HK-2 (cell line): ENCODE data around the gene LRPAP1.
"Not testable (repeated sequence)": the region's sequence is repeated elsewhere in the genome, so short reads cannot be mapped to it uniquely, and the experiment has no call there.

Experiments
- DNase-seq: peaks from one replicate; pipeline ENCODE4 v3.0.0-alpha.2; 2018; ENCODE audit not compliant: unreplicated experiment

LRPAP1 gene, protein sequence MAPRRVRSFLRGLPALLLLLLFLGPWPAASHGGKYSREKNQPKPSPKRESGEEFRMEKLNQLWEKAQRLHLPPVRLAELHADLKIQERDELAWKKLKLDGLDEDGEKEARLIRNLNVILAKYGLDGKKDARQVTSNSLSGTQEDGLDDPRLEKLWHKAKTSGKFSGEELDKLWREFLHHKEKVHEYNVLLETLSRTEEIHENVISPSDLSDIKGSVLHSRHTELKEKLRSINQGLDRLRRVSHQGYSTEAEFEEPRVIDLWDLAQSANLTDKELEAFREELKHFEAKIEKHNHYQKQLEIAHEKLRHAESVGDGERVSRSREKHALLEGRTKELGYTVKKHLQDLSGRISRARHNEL

GRCh38 chr4:3531879-3532750, at the start of gene LRPAP1:
Gene LRPAP1, minus strand, starts transcription at chr4:3532422. Its CDS starts 10 bp downstream, at chr4:3532412.
- DNase-seq: peak; percentile 94

DNA sequence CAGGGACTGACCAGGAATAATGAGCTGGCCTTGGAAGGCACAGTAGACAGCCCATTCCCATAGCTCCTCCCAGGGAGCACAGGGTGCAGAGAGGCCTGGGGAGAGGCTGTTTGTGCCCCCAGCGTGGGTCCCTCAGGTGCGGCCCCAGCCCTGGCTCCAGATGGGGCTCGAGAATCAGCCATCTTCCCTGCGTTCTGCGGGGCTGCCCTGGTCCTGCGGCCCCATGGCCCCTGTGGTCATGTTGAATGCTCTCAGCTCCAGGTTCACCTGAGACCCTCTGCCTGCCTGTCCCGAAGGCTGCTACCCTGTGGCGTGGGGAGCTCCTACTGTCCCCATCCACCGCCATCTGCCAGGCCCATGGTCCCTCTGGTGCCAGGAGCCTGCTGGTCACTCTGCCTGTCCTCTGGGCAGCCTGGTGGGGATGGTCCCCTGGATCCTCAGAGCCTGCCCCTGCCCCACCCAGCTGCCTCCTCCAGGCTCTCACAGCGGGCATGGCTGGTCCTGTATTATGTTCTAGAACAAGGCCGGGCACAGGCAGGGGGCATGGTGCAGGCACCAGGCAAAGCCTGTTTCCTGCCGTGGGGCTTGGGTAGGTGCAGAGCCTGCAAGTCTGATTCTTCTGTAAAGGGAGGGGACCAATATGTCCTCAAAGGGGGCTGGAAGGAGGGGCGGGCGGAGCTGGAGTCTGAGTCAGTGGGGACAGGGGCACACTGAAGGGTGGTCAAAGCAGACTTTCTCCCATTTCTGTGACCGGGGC, 49.3 kb upstream of the LRPAP1 start:
- DNase-seq: not testable (repeated sequence)

GRCh38 chr4:3580859-3581258, 48.6 kb upstream of the LRPAP1 start:
- DNase-seq: not testable (repeated sequence)

DNA sequence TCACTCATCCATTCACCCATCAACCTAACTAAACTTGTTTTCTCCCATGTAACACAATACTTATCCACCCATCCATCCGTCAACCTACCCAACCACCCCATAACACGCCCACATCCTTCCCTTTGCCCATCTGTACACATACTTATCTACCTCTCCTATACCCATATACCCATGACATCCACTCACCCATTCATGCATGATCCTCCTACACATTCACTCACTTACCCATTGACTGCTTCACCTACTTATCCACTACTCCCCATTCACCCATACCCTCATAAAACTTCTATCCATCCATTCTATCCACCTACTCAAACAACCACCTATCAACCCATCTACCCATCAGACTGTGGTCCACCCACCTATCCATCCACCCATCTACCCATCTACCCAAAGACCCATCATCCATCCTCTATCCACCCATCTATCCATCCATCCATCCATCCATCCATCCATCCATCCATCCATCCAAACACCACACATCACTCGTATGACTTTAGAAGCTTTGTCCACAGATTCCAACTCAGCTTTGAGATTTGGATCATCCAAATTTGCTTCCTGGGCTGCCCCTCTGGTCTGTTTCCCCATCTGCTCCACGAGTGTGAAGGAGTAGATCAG, 46.4 kb upstream of the LRPAP1 start:
- not testable (repeated sequence) for DNase-seq

DNA sequence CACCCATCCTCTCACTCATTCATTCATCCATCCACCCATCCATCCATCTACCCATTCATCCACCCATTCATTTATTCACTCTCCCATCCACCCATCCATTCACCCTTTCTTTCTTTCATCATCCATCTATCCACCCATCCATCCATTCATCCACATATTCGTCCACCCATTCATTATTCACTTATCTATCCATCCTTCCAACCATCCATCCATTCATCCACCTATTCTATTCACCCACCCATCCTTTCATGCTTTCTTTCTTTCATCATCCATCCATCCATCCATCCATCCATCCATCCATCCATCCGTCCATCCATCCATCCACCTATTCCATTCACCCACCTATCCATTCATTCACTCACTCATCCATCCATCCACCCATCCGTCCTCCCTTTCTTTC, 45.8 kb upstream of the LRPAP1 start:
- not testable (repeated sequence) for DNase-seq

- not testable (repeated sequence) for DNase-seq
Observed at GRCh38 chr4:3577208-3577892, 45.1 kb upstream of the LRPAP1 start.

DNA sequence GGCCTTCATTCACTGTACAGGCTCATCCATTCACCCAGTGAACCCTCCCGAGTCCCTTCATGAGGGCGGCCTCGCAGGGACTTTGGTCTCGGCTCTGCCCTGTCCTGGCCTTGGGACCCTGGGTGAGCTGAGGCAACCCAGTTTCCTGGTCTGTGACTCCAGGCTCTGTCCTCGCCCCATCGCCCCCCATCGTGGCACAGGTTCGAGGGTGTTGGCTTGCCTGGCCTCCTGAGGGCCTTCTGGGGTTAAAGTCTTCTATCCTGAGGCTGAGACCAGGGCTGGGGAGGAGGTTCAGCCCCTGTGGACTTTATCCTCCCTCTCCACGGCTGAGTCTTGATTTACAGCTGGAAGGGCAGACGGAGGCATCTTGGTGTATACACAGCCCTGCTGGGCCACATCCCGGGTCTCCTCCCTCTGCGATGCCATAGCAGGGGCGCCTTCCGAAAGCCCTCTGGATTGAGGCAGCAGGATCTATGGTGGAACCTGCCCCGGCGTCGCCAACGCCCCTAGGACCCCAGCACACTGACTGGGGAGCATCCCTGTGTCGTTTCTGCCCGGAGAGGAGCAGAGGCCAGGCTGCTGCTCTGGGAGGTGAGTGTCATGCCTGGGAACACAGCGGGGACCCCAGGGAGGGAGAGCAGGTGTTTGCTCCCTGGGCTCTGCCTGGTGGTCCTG, 44.4 kb upstream of the LRPAP1 start:
- DNase-seq: not testable (repeated sequence)

DNA sequence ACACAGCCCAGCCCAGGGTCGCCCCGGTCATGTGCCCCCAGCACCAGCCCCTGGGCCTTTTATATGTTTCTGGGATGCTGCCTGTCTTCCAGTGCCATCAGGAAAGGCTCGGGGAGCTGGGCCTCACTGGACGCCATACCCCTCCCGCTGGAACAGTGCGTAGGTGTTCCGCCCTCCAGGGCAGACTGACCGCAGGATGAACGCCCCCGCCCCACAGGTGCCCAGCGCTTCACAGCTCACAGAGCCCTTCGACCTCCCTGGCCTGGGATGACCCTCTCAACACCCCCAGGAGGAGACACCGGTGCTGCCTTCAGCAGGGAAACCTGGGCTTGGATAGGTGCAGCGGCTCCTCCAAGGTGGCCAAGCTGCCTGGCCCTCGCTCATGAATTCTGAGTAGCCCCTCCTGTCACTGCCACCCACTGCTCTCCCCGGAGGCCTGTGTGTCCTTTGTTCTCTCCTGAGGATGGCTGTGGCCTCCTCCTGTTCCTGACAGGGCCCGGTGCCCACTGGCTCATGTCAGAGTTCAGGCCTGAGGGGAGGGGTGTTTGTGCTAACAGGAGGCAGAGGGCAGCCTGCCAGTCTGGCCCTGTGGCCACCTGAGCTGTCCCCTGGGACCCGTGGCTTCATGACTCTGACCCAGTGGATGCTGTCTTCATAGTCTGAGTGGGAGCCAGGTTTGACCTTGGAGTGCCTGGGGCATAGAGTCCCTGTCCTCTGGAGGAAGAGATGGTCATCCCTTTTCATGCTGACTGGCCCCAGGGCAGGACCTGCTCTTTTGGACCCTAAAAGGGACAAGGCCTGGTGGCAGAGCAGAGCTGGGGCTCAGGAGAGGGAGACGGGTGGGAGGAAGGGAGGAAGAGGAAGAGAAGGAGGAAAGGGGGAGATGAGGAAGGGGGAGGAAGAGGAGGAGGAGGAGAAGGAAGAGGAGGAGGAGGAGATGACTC, 43.5 kb upstream of the LRPAP1 start:
- not testable (repeated sequence) for DNase-seq

DNA sequence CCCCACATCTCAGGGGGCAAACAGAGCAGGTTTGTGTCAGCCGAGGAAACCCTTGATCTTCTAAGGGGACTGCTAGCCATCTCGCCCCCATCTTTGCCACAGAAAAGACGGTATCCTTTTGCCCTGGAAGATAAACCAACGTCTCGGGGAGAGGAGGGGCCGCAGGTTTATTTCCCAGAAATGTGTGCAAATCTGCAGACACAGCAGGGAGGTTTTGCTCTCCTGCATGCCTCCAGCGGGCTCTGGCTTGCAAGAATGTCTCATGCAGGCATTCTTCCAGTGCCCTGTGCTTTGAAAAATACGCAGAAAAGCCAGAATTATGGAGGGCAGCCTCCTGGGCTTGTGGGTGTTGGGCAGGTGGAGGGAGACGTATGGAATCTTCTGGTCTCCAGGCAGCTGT, 42.6 kb upstream of the LRPAP1 start:
- DNase-seq: not testable (repeated sequence)

DNA sequence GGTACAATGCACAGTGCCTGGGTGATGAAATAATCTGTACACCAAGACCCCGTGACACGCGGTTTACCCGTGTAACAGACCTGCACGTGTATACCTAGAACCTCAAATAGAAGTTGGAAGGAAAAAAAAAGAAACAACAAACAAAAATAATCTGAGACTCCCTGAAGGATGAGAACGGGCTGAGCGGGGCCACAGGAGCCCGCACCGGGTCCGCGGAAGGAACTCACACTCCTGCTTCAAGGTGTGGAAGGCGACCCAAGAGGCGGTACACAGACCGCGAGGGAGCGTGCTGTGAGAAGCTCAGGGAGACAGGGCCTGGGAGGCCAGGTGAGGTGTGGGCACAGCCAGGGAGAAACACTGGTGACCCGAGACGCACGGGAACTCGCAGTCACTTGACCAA, 42.1 kb upstream of the LRPAP1 start:
- DNase-seq: not testable (repeated sequence)

GRCh38 chr4:3573131-3573530, 40.9 kb upstream of the LRPAP1 start:
- DNase-seq: no peak

DNA sequence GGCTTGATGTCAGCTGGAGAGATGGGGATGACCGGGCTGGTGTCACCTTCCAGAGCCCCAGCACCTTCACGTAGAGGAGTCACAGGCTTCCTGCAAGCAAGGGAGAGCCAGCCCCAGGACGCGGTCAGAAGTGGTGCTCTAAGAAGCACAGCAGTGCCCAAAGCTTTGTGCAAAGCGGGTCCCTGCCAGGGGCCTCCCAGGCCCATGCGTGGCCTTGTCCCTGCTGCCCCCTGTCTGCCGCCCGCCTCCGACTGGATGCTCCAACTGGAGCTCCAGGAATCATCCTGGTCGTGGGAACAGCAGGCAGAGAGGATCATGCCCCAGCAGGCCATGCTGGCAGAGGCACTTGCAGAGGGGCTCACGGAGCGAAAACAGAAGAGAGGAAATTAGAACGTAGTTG, 40.1 kb upstream of the LRPAP1 start:
- no peak for DNase-seq

DNA sequence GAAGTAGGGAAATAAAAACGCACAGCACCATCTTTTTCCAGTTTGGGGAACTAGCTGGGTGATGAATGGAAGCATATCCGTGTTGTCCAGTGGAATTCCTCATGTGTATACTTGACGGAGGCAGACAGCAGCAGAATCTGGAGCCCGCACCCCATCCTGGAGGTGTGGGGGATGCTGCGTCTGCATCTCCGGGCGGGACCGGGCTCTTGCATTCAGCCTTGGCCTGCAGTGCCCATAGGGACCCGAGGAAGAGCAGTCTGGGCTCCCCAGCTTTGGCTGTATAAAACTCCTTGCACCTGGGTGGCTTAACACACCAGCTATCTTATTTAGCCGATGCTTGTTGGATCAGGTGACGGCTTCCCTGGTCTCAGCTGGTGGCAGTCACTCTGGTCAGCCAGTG, 39.7 kb upstream of the LRPAP1 start:
- no peak for DNase-seq

GRCh38 chr4:3570923-3571322, 38.7 kb upstream of the LRPAP1 start:
- not testable (repeated sequence) for DNase-seq

DNA sequence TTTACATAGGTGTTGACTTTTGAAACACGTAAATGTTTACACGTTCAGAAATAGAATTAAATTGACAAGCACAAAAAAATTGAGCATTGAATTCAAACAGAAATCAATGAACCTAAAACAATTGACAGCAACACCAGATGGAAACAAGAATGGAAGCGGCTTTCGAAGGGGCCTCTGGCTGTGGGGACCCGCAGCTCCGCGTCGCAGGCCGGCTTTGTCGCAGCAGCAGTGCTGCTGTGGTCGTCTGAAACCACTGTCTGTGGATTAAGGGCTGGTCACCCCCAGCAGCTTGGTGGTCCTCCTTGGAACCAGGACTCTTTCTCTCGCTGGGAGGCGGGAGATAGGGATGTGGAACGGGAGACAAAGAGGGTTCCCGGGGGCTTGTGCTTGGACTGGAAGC, 37.4 kb upstream of the LRPAP1 start:
- not testable (repeated sequence) for DNase-seq

DNA sequence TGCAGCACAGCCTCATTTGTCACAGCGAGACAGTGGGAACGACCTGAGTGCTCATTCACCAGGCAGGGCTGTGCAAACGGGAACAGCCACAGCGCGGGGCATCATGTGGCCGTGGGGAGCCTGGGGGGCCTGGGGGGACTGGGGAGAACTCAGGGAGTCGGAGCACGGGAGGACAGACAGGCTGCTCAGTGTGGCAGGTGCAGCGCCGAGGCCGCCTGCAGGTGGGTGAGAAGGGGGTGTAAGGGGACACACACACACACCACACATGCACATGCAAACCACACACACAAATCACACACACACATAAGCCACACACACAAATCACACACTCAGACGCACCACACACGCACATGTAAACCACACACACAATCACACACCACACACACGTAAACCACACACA, 34.5 kb upstream of the LRPAP1 start:
- not testable (repeated sequence) for DNase-seq

DNA sequence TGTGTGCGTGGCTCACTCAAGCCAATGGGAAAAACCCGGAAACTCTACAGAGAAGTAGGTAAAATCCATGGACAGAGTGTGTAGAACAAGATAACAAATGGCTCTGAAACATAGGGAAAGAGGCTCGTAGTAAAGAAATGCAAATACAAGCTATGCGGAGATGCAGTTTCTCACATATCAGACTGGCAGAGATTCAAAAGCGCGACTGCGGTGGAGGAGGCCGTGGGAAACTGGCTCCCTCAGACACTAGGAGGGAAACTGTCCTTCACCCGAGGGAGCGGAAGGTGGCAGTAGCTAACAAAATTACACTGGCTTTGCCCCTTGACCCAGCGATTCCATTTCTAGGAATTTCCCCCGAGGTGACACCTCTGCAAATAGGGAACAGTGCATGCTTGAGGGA, 34.1 kb upstream of the LRPAP1 start:
- DNase-seq: not testable (repeated sequence)

DNA sequence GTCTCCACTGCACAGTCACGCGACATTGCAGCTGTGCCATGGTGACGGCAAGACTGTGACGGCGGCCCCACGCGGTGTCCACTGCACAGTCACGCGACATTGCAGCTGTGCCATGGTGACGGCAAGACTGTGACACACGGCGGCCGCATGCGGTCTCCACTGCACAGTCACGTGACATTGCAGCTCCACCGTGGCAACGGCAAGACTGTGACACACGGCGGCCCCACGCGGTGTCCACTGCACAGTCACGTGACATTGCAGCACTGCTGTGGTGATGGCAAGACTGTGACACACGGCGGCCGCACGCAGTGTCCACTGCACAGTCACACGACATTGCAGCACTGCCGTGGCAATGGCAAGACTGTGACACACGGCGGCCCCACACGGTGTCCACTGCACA, 32.7 kb upstream of the LRPAP1 start:
- not testable (repeated sequence) for DNase-seq

DNA sequence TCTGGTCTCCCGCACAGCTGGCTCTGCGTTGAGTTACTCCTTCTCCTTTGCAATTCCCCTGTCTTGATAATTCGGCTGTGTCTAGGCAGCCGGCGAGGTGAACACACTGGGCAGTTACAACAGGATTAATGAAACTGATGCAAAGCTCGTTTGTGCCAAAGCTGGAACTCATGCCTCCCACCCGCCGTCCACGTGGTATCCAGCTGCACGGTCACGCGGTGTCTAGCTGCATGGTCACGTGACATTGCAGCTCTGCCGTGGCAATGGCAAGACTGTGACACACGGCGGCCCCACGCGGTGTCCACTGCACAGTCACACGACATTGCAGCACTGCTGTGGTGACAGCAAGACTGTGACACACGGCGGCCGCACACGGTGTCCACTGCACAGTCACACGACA, 31.2 kb upstream of the LRPAP1 start:
- no peak for DNase-seq
